SKM-1 treated with dmso at 0.1 percent for 144 hours (cell line): ENCODE results near the gene ALG9.

Experiments
- DNase-seq: peaks from one replicate; lab custom pipeline; 2025; ENCODE audit not compliant: unreplicated experiment; lab: John Stamatoyannopoulos, UW

Gene ALG9

DNA sequence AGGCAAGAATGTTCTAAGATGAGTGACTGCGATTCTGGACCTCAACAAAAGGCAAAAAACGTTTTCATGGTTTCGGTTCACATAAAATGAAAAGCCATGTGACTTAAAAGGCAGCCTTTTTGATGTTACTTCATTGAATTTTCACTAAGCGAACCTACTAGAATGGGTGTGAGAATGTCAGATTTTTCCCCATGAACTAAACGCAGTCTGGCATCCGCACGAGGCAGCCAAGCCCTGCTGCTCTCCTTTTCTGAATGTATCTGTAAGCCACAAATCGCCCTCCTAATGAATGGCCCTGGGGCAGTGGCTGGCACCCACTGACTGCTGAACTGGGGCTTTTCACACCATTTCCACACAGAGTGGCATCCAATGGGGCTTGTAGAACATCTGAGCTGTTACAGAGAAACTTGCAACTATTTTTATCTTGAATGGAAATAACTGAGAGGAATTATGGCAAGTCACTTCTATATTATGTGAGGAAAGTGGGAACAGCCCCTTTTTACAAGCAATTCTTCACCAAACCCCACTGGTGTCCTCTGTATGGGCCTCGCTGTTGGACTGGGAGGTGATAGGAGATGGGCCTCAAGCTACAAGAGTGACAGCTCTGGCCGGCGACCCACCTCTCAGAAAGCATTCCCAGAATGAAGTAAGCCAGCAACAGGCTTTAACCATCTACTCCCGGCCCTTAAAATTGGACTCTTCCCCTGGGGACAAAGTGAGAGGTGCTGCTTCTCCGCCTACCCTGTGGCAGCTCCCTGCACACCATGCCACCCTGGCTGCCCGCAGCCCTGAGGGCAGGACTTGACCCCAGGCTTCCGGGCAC lies 134.5 kb downstream of the ALG9 start:
- DNase-seq = no peak
